Neural cell (in vitro differentiated cells): ENCODE results near the gene EFCAB8. TPM values are rescaled to one million over a fixed set of nuclear protein-coding genes. Genes with fewer than 3 reads are reported as not detected.

ENCODE experiments used
- H2AFZ ChIP-seq: fragments of 200-600, 300-800 bp; sonication (generic), shearing (Covaris generic); 2 replicates; pipeline ENCODE4 v1.6.0; 2014; ENCODE audit warnings: low read depth, mild to moderate bottlenecking, antibody characterized with exemption, low read length, moderate library complexity
- H3F3A ChIP-seq: fragments of 200-600 bp; shearing (Covaris generic); 2 replicates; pipeline ENCODE4 v1.6.1; 2016; ENCODE audit warnings: mild to moderate bottlenecking, moderate library complexity, mixed read lengths, antibody characterized with exemption, low read length; ENCODE audit not compliant: insufficient read depth, poor library complexity, severe bottlenecking
- H3K27ac ChIP-seq: fragments of 200-600, 300-800 bp; sonication (generic), shearing (Covaris generic); 2 replicates; pipeline ENCODE4 v1.5.1; 2014; ENCODE audit warnings: mild to moderate bottlenecking, low read length, moderate library complexity
- H3K27me3 ChIP-seq: fragments of 300-800, 200-600 bp; sonication (generic), shearing (Covaris generic); 2 replicates; pipeline ENCODE4 v1.6.0; 2014; ENCODE audit warnings: mild to moderate bottlenecking, low read depth, low read length, moderate library complexity; ENCODE audit not compliant: insufficient read depth
- H3K36me3 ChIP-seq: fragments of 300-800, 200-600 bp; sonication (generic), shearing (Covaris generic); 2 replicates; pipeline ENCODE4 v1.5.1; 2014; ENCODE audit warnings: mild to moderate bottlenecking, antibody characterized with exemption, low read length, moderate library complexity; ENCODE audit not compliant: insufficient read depth
- H3K4me2 ChIP-seq: fragments of 300-800, 200-600 bp; sonication (generic), shearing (Covaris generic); 2 replicates; pipeline ENCODE4 v1.6.0; 2014; ENCODE audit warnings: mild to moderate bottlenecking, low read length
- H3K4me3 ChIP-seq: fragments of 300-800, 200-600 bp; sonication (generic), shearing (Covaris generic); 2 replicates; pipeline ENCODE4 v1.5.1; 2014; ENCODE audit warnings: mild to moderate bottlenecking, low read length, moderate library complexity
- H3K79me2 ChIP-seq: fragments of 200-600 bp; shearing (Covaris generic); replicated peaks from 2 replicates; pipeline ENCODE4 v1.6.0; 2014; ENCODE audit warnings: mild to moderate bottlenecking, low read length, moderate library complexity; ENCODE audit not compliant: insufficient read depth
- H3K9ac ChIP-seq: fragments of 300-800, 200-600 bp; sonication (generic), shearing (Covaris generic); 2 replicates; pipeline ENCODE4 v1.6.1; 2016; ENCODE audit warnings: mild to moderate bottlenecking, low read length, mixed read lengths
- H3K9me2 ChIP-seq: fragments of 200-600 bp; shearing (Covaris generic); 2 replicates; pipeline ENCODE4 v1.6.1; 2016; ENCODE audit warnings: mild to moderate bottlenecking, low read length, mixed read lengths; ENCODE audit not compliant: insufficient read depth
- H3K9me3 ChIP-seq: fragments of 200-600, 300-800 bp; sonication (generic), shearing (Covaris generic); 2 replicates; pipeline ENCODE4 v1.6.1; 2016; ENCODE audit warnings: mild to moderate bottlenecking, mixed run types, low read length, moderate library complexity, mixed read lengths
- H4K20me1 ChIP-seq: fragments of 200-600 bp; shearing (Covaris generic); 2 replicates; pipeline ENCODE4 v1.6.1; 2016; ENCODE audit warnings: mild to moderate bottlenecking, mixed run types; ENCODE audit not compliant: insufficient read depth
- CTCF ChIP-seq: fragments of 450-650 bp; IDR thresholded peaks from 2 replicates; pipeline ENCODE4 v1.5.1; 2014; ENCODE audit warnings: antibody characterized with exemption, mild to moderate bottlenecking, moderate library complexity; ENCODE audit not compliant: poor library complexity, severe bottlenecking
- EZH2 ChIP-seq: fragments of 200-600, 300-800 bp; shearing (Covaris generic), sonication (generic); IDR thresholded peaks from 2 replicates; pipeline ENCODE4 v1.6.1; 2014; ENCODE audit warnings: antibody characterized with exemption, low read length, borderline replicate concordance, mild to moderate bottlenecking; ENCODE audit not compliant: insufficient read depth, poor library complexity, severe bottlenecking
- MXI1 ChIP-seq: fragments of 450-650 bp; conservative IDR thresholded peaks from 2 replicates; pipeline ENCODE4 v1.6.1; 2014; ENCODE audit warnings: antibody characterized with exemption, mild to moderate bottlenecking; ENCODE audit not compliant: poor library complexity, severe bottlenecking
- POLR2AphosphoS5 ChIP-seq: IDR thresholded peaks from 2 replicates; pipeline ENCODE4 v1.6.1; 2012
- REST ChIP-seq: IDR thresholded peaks from 2 replicates; pipeline ENCODE4 v1.6.1; 2012; ENCODE audit warnings: borderline replicate concordance
- SMC3 ChIP-seq: fragments of 450-650 bp; conservative IDR thresholded peaks from 2 replicates; pipeline ENCODE4 v1.6.1; 2014; ENCODE audit warnings: antibody characterized with exemption, mild to moderate bottlenecking, moderate library complexity; ENCODE audit not compliant: poor library complexity
- polyA plus RNA-seq: library from polyadenylated mRNA; depleted of rRNA; stranded (reverse); fragments of >200 nt; gene quantifications from 2 replicates; pipeline ENCODE4 v1.2.3, GENCODE V29; 2014

Gene EFCAB8
- polyA plus RNA-seq, 1 donor from 2014 or later = not detected

GRCh38 chr20:32829311-32830005 is 29.3 kb upstream of the EFCAB8 start:
- Histone ChIP-seq H4K20me1 (peaks cover 11% of the 10 kb centered on the region), H3K9ac (no peak overlapping the region), H2AFZ (no peak overlapping the region), H3K36me3 (no peaks in the 10 kb centered on the region), H3K79me2 (peaks cover 58% of the 10 kb centered on the region), H3K4me3 (no peak overlapping the region), H3K4me2 (no peak overlapping the region), H3K9me2 (no peaks in the 10 kb centered on the region), H3K27ac (no peak overlapping the region), H3K9me3 (no peaks in the 10 kb centered on the region), H3F3A (no peaks in the 10 kb centered on the region), H3K27me3 (no peaks in the 10 kb centered on the region)
- no peak for TF ChIP-seq REST
- no peak for TF ChIP-seq MXI1
- no peak for TF ChIP-seq CTCF

GRCh38 chr20:32830437-32830836 is 28.3 kb upstream of the EFCAB8 start:
- H3K27me3 ChIP-seq = no peaks in the 10 kb centered on the region
- H2AFZ ChIP-seq = no peak overlapping the region
- no peak overlapping the region for H3K27ac ChIP-seq
- H3K4me3 ChIP-seq = no peak overlapping the region
- H3K9me2 ChIP-seq = no peaks in the 10 kb centered on the region
- H3F3A ChIP-seq = no peaks in the 10 kb centered on the region
- H4K20me1 ChIP-seq = peaks cover 11% of the 10 kb centered on the region
- no peak overlapping the region for H3K4me2 ChIP-seq
- H3K9ac ChIP-seq = no peak overlapping the region
- H3K36me3 ChIP-seq = peaks cover 5% of the 10 kb centered on the region
- peaks cover 55% of the 10 kb centered on the region for H3K79me2 ChIP-seq
- H3K9me3 ChIP-seq = no peaks in the 10 kb centered on the region
- TF ChIP-seq EZH2 = no peak
- no peak for TF ChIP-seq SMC3
- TF ChIP-seq REST = no peak
- no peak for TF ChIP-seq CTCF
- TF ChIP-seq POLR2AphosphoS5 = no peak
